SK-N-SH treated with all-trans-retinoic acid at 6 μM for 48 hours (cell line): Measurements from ENCODE around the gene SLC36A3.

ENCODE experiments used
- ATAC-seq: fragments of 200-7000 bp; cut with Tn5 transposase; 3 replicates; pipeline ENCODE4 v1.9.1; 2020; ENCODE audit warnings: mild to moderate bottlenecking, moderate library complexity
- BACH2 ChIP-seq: fragments of 250-450 bp; sonication (Bioruptor Pico); IDR thresholded peaks from 2 replicates; pipeline ENCODE4 v1.9.0; 2021; ENCODE audit warnings: mild to moderate bottlenecking, borderline replicate concordance
- CREB5 ChIP-seq: fragments of 250-450 bp; sonication (Bioruptor Pico); IDR thresholded peaks from 2 replicates; pipeline ENCODE4 v1.5.1; 2020; ENCODE audit warnings: low read depth, mild to moderate bottlenecking, moderate library complexity
- CSDC2 ChIP-seq: fragments of 250-450 bp; sonication (Bioruptor Pico); IDR thresholded peaks from 2 replicates; pipeline ENCODE4 v1.5.0; 2020; ENCODE audit warnings: mild to moderate bottlenecking, moderate library complexity
- CSRNP3 ChIP-seq: fragments of 250-450 bp; sonication (Bioruptor Pico); IDR thresholded peaks from 2 replicates; pipeline ENCODE4 v1.5.1; 2021; ENCODE audit warnings: mild to moderate bottlenecking, moderate library complexity
- ESRRG ChIP-seq: fragments of 250-450 bp; sonication (Bioruptor Pico); IDR thresholded peaks from 2 replicates; pipeline ENCODE4 v1.6.1; 2021; ENCODE audit warnings: mild to moderate bottlenecking
- GLIS3 ChIP-seq: fragments of 250-450 bp; sonication (Bioruptor Pico); IDR thresholded peaks from 2 replicates; pipeline ENCODE4 v1.5.0; 2020; ENCODE audit warnings: mild to moderate bottlenecking, moderate library complexity
- ISL1 ChIP-seq: fragments of 250-450 bp; sonication (Bioruptor Pico); IDR thresholded peaks from 2 replicates; pipeline ENCODE4 v2.1.2; 2022; ENCODE audit warnings: mild to moderate bottlenecking, moderate library complexity
- OSR1 ChIP-seq: fragments of 250-450 bp; sonication (Bioruptor Pico); IDR thresholded peaks from 2 replicates; pipeline ENCODE4 v1.8.0; 2022; ENCODE audit warnings: moderate library complexity, mild to moderate bottlenecking, inconsistent platforms
- PATZ1 ChIP-seq: fragments of 250-450 bp; sonication (Bioruptor Pico); IDR thresholded peaks from 2 replicates; pipeline ENCODE4 v1.8.0; 2020; ENCODE audit warnings: mild to moderate bottlenecking, moderate library complexity, borderline replicate concordance
- POU6F1 ChIP-seq: fragments of 250-450 bp; sonication (Bioruptor Pico); IDR thresholded peaks from 2 replicates; pipeline ENCODE4 v1.8.0; 2021; ENCODE audit warnings: low read depth, mild to moderate bottlenecking, moderate library complexity, borderline replicate concordance
- PPARA ChIP-seq: fragments of 250-450 bp; sonication (Bioruptor Pico); IDR thresholded peaks from 2 replicates; pipeline ENCODE4 v1.5.0; 2020; ENCODE audit warnings: mild to moderate bottlenecking, borderline replicate concordance
- RARB ChIP-seq: fragments of 250-450 bp; sonication (Bioruptor Pico); IDR thresholded peaks from 2 replicates; pipeline ENCODE4 v1.8.0; 2021; ENCODE audit warnings: mild to moderate bottlenecking, moderate library complexity
- SNAI2 ChIP-seq: fragments of 250-450 bp; sonication (Bioruptor Pico); IDR thresholded peaks from 2 replicates; pipeline ENCODE4 v1.5.0; 2020; ENCODE audit warnings: mild to moderate bottlenecking, moderate library complexity
- TCF4 ChIP-seq: fragments of 250-450 bp; sonication (Bioruptor Pico); IDR thresholded peaks from 2 replicates; pipeline ENCODE4 v1.8.0; 2021; ENCODE audit warnings: mild to moderate bottlenecking, moderate library complexity, borderline replicate concordance
- TOX ChIP-seq: fragments of 250-450 bp; sonication (Bioruptor Pico); IDR thresholded peaks from 2 replicates; pipeline ENCODE4 v1.8.0; 2021; ENCODE audit warnings: mild to moderate bottlenecking, moderate library complexity, borderline replicate concordance
- TSHZ2 ChIP-seq: fragments of 250-450 bp; sonication (Bioruptor Pico); IDR thresholded peaks from 2 replicates; pipeline ENCODE4 v1.5.0; 2020; ENCODE audit warnings: mild to moderate bottlenecking, moderate library complexity
- ZC3H10 ChIP-seq: fragments of 250-450 bp; sonication (Bioruptor Pico); IDR thresholded peaks from 2 replicates; pipeline ENCODE4 v1.5.1; 2021; ENCODE audit warnings: mild to moderate bottlenecking, moderate library complexity
- ZFP3 ChIP-seq: fragments of 250-450 bp; sonication (Bioruptor Pico); IDR thresholded peaks from 2 replicates; pipeline ENCODE4 v1.5.0; 2020; ENCODE audit warnings: mild to moderate bottlenecking, moderate library complexity
- ZFP30 ChIP-seq: fragments of 450-650 bp; formaldehyde crosslinking; IDR thresholded peaks from 2 replicates; pipeline ENCODE4 v1.5.0; 2022; ENCODE audit warnings: mild to moderate bottlenecking, moderate library complexity
- ZNF565 ChIP-seq: fragments of 450-650 bp; formaldehyde crosslinking; conservative IDR thresholded peaks from 2 replicates; pipeline ENCODE4 v1.5.0; 2020; ENCODE audit warnings: low read depth, mild to moderate bottlenecking, moderate library complexity
- ZNF70 ChIP-seq: fragments of 450-650 bp; formaldehyde crosslinking; IDR thresholded peaks from 2 replicates; pipeline ENCODE4 v1.5.0; 2020; ENCODE audit warnings: mild to moderate bottlenecking, moderate library complexity
- ZNF8 ChIP-seq: fragments of 450-650 bp; formaldehyde crosslinking; IDR thresholded peaks from 2 replicates; pipeline ENCODE4 v1.5.0; 2020; ENCODE audit warnings: mild to moderate bottlenecking, moderate library complexity

Gene SLC36A3

GRCh38 chr5:151295791-151296477 lies 7.6 kb downstream of the SLC36A3 start:
- TF ChIP-seq CSDC2 (CRISPR knock-in tag): no peak
- TF ChIP-seq PPARA: no peak
- no peak for TF ChIP-seq BACH2
- TF ChIP-seq RARB: no peak
- no peak for TF ChIP-seq CREB5
- no peak for TF ChIP-seq GLIS3 (CRISPR knock-in tag)
- TF ChIP-seq ZNF565 (CRISPR knock-in tag): no peak
- TF ChIP-seq CSRNP3 (CRISPR knock-in tag): no peak
- TF ChIP-seq ZNF8: no peak
- ATAC-seq: no peak

- TF ChIP-seq ZNF565 (CRISPR knock-in tag) (no peak), RARB (no peak), ZNF8 (no peak), PPARA (no peak), POU6F1 (no peak), CREB5 (no peak), OSR1 (CRISPR knock-in tag) (no peak), ZFP3 (CRISPR knock-in tag) (no peak), ZFP30 (no peak), ZC3H10 (no peak), GLIS3 (CRISPR knock-in tag) (no peak), TCF4 (CRISPR knock-in tag) (no peak), TSHZ2 (CRISPR knock-in tag) (no peak)
- ATAC-seq: no peak
Measured at GRCh38 chr5:151295138-151295537, 8.4 kb downstream of the SLC36A3 start.

GRCh38 chr5:151293624-151294023 lies 9.9 kb downstream of the SLC36A3 start:
- no peak for TF ChIP-seq ZNF8
- no peak for TF ChIP-seq ZFP3 (CRISPR knock-in tag)
- TF ChIP-seq RARB: no peak
- TF ChIP-seq ZC3H10: no peak
- TF ChIP-seq BACH2: no peak
- no peak for TF ChIP-seq ZNF70 (CRISPR knock-in tag)
- TF ChIP-seq TOX (CRISPR knock-in tag): no peak
- TF ChIP-seq OSR1 (CRISPR knock-in tag): no peak
- TF ChIP-seq CSRNP3 (CRISPR knock-in tag): no peak
- TF ChIP-seq PATZ1 (CRISPR knock-in tag): no peak
- TF ChIP-seq CSDC2 (CRISPR knock-in tag): no peak
- TF ChIP-seq ESRRG (CRISPR knock-in tag): no peak
- TF ChIP-seq ISL1 (CRISPR knock-in tag): no peak
- TF ChIP-seq SNAI2 (CRISPR knock-in tag): no peak
- no peak for TF ChIP-seq POU6F1
- TF ChIP-seq TCF4 (CRISPR knock-in tag): no peak
- TF ChIP-seq ZFP30: no peak
- no peak for TF ChIP-seq PPARA
- no peak for ATAC-seq
